HEK293T (cell line): ENCODE measurements around the gene ZNF782.
"Not testable (repeated sequence)": the region's sequence is repeated elsewhere in the genome, so short reads cannot be mapped to it uniquely, and the experiment has no call there.

Experiments
- CTCF ChIA-PET: fragments of 350-600 bp; formaldehyde crosslinking; extraction: SDS; loops from one replicate; lab custom pipeline; 2021; ENCODE audit warnings: antibody characterized with exemption, inconsistent platforms; lab: Yijun Ruan, JAX
- POLR2A ChIA-PET: fragments of 350-600 bp; formaldehyde crosslinking; extraction: SDS; loops from one replicate; lab custom pipeline; 2020; ENCODE audit warnings: antibody characterized with exemption, inconsistent platforms; lab: Yijun Ruan, JAX
- DNase-seq: peaks from one replicate; pipeline ENCODE4 v3.0.0; 2012; ENCODE audit warnings: mixed read lengths; ENCODE audit errors: extremely low spot score
- ARNT ChIP-seq: fragments of 450-650 bp; IDR thresholded peaks from 2 replicates; pipeline ENCODE4 v1.6.1; 2017; ENCODE audit warnings: mild to moderate bottlenecking
- BHLHE40 ChIP-seq: fragments of 450-650 bp; IDR thresholded peaks from 2 replicates; pipeline ENCODE4 v1.6.1; 2016; ENCODE audit warnings: mild to moderate bottlenecking, moderate library complexity, borderline replicate concordance
- CTBP1 ChIP-seq: fragments of 450-650 bp; IDR thresholded peaks from 2 replicates; pipeline ENCODE4 v1.6.1; 2016; ENCODE audit warnings: borderline replicate concordance
- ELF4 ChIP-seq: fragments of 450-650 bp; IDR thresholded peaks from 2 replicates; pipeline ENCODE4 v1.6.1; 2017; ENCODE audit warnings: antibody characterized with exemption
- FOXA1 ChIP-seq: fragments of 450-650 bp; IDR thresholded peaks from 2 replicates; pipeline ENCODE4 v1.6.1; 2016; ENCODE audit warnings: mild to moderate bottlenecking
- FOXK2 ChIP-seq: fragments of 450-650 bp; IDR thresholded peaks from 2 replicates; pipeline ENCODE4 v1.6.1; 2016; ENCODE audit warnings: mild to moderate bottlenecking
- FOXM1 ChIP-seq: fragments of 450-650 bp; IDR thresholded peaks from 2 replicates; pipeline ENCODE4 v1.6.1; 2017; ENCODE audit warnings: mild to moderate bottlenecking, borderline replicate concordance
- HDGF ChIP-seq: fragments of 450-650 bp; IDR thresholded peaks from 2 replicates; pipeline ENCODE4 v1.6.1; 2017; ENCODE audit warnings: antibody characterized with exemption, borderline replicate concordance
- L3MBTL2 ChIP-seq: fragments of 450-650 bp; conservative IDR thresholded peaks from 2 replicates; pipeline ENCODE4 v1.6.1; 2016; ENCODE audit warnings: mild to moderate bottlenecking
- LEF1 ChIP-seq: fragments of 450-650 bp; IDR thresholded peaks from 2 replicates; pipeline ENCODE4 v1.6.1; 2017; ENCODE audit warnings: mild to moderate bottlenecking, borderline replicate concordance
- NFRKB ChIP-seq: fragments of 450-650 bp; IDR thresholded peaks from 2 replicates; pipeline ENCODE4 v1.6.1; 2016; ENCODE audit warnings: mild to moderate bottlenecking, moderate library complexity
- SP1 ChIP-seq: fragments of 450-650 bp; IDR thresholded peaks from 2 replicates; pipeline ENCODE4 v1.6.1; 2017
- SUZ12 ChIP-seq: fragments of 450-650 bp; IDR thresholded peaks from 2 replicates; pipeline ENCODE4 v1.6.1; 2016; ENCODE audit warnings: mild to moderate bottlenecking
- TARDBP ChIP-seq: fragments of 450-650 bp; IDR thresholded peaks from 2 replicates; pipeline ENCODE4 v1.6.1; 2016
- ZNF384 ChIP-seq: fragments of 450-650 bp; IDR thresholded peaks from 2 replicates; pipeline ENCODE4 v1.6.1; 2016
- TF ChIP-seq, protein P1 (sequence below): fragments of 450-650 bp; IDR thresholded peaks from 2 replicates; pipeline ENCODE4 v1.6.1; 2016

Gene ZNF782

DNA sequence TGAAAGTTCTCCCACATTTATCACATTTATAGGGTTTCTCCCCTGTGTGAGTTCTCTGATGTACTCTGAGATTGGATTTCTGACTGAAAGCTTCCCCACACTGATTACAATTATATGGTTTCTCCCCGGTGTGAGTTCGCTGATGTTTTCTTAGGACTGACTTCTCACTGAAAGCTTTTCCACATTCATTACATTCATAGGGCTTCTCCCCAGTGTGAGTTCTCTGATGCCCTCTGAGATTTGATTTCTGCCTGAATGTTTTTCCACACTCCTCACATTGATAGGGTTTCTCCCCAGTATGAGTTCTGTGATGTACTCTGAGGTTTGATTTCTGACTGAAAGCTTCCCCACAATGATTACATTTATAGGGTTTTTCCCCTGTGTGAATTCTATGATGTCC, 36.3 kb downstream of the ZNF782 start:
- no peak for DNase-seq
- ChIA-PET POLR2A (no interaction called here), CTCF (no interaction called here)
- TF ChIP-seq ARNT (no peak), L3MBTL2 (no peak), TARDBP (no peak), NFRKB (no peak), CTBP1 (no peak), FOXK2 (no peak), ZNF384 (no peak), SP1 (no peak), FOXA1 (no peak)

DNA sequence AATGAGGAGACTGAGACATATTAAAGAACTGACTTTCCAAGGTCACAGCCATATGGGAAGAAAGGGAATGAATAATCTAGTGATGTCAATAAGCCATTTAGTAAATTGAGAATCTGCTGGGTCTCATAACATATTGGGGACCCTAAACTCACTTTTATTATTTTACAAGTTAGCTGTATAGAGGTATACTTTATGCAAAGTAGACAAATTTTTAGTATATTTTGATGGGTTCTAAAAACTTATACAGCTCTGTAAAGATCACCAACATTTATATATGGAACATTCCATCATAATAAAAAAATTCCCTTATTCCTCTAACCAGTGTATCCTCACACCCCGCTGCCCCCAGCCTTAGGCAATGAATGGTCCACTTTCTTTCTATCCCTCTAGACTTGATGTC, 40.7 kb downstream of the ZNF782 start:
- ChIA-PET CTCF (no interaction called here), POLR2A (no interaction called here)
- DNase-seq = no peak
- TF ChIP-seq SP1 (no peak), LEF1 (no peak), ARNT (no peak), ZNF384 (no peak), TARDBP (no peak), ELF4 (no peak), NFRKB (no peak), FOXM1 (no peak), FOXA1 (no peak), CTBP1 (no peak), FOXK2 (no peak), L3MBTL2 (no peak), BHLHE40 (no peak), SUZ12 (no peak), HDGF (no peak)
- TF ChIP-seq, protein P1, sequence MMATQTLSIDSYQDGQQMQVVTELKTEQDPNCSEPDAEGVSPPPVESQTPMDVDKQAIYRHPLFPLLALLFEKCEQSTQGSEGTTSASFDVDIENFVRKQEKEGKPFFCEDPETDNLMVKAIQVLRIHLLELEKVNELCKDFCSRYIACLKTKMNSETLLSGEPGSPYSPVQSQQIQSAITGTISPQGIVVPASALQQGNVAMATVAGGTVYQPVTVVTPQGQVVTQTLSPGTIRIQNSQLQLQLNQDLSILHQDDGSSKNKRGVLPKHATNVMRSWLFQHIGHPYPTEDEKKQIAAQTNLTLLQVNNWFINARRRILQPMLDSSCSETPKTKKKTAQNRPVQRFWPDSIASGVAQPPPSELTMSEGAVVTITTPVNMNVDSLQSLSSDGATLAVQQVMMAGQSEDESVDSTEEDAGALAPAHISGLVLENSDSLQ = no peak

DNA sequence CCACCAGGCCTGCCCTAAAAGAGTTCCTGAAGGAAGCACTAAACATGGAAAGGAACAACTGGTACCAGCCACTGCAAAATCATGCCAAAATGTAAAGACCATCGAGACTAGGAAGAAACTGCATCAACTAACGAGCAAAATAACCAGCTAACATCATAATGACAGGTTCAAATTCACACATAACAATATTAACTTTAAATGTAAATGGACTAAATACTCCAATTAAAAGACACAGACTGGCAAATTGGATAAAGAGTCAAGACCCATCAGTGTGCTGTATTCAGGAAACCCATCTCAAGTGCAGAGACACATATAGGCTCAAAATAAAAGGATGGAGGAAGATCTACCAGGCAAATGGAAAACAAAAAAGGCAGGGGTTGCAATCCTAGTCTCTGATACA, 55.4 kb downstream of the ZNF782 start:
- POLR2A ChIA-PET, CTCF ChIA-PET: not testable (repeated sequence)

DNA sequence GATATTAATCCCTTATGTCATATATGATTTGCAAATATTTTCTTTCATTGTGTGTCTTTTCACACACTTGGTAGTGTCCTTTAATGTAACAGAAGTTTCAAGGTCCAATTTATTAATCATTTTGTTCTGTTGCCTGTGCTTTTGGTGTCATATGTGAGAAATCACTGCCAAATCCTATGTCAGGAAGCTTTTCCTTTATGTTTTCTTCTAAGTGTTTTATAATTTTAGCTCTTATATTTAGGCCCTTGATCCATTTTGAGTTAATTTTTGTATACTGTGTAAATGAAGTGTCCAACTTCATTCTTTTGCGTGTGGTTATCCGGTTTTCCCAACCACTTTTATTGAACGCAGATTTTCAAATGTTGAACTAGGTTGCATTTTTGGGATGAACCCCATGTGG, 70.3 kb downstream of the ZNF782 start:
- TF ChIP-seq ARNT = no peak
- TF ChIP-seq FOXM1 = no peak
- TF ChIP-seq ELF4 = no peak
- no peak for TF ChIP-seq L3MBTL2
- no peak for TF ChIP-seq TARDBP
- TF ChIP-seq, protein P1 = no peak
- TF ChIP-seq SUZ12 = no peak
- TF ChIP-seq HDGF = no peak
- TF ChIP-seq CTBP1 = no peak
- TF ChIP-seq BHLHE40 = no peak
- TF ChIP-seq FOXA1 = no peak
- no peak for TF ChIP-seq SP1
- TF ChIP-seq FOXK2 = no peak
- TF ChIP-seq LEF1 = no peak
- no peak for TF ChIP-seq NFRKB
- no peak for TF ChIP-seq ZNF384
- ChIA-PET CTCF (no interaction called here), POLR2A (no interaction called here)
- DNase-seq = no peak

More for the DNA sequence above, 55.4 kb downstream of the ZNF782 start:
- DNase-seq = not testable (repeated sequence)

DNA sequence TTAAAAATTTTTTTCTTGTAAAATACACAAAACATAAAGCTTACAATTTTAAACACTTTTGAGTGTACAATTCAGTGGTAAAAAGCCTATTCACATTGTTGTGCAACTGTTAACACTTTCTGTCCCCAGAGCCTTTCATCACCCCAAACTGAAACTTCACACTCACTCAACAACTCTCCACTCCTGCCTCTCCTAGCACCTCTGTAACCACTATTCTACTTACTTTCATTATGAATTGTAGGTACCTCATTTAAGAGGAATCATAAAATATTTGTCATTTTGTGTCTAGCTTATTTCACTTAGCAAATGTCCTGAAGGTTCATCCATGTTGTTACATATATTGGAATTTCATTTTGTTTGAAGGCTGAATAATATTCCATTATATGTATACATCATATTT, 72.1 kb downstream of the ZNF782 start:
- no peak for TF ChIP-seq HDGF
- TF ChIP-seq TARDBP = no peak
- no peak for TF ChIP-seq CTBP1
- no peak for TF ChIP-seq ARNT
- no peak for TF ChIP-seq SP1
- TF ChIP-seq, protein P1 = no peak
- TF ChIP-seq LEF1 = no peak
- no peak for TF ChIP-seq ZNF384
- TF ChIP-seq BHLHE40 = no peak
- no peak for TF ChIP-seq FOXK2
- CTCF ChIA-PET = no interaction called here
- POLR2A ChIA-PET = no interaction called here
- DNase-seq = no peak

DNA sequence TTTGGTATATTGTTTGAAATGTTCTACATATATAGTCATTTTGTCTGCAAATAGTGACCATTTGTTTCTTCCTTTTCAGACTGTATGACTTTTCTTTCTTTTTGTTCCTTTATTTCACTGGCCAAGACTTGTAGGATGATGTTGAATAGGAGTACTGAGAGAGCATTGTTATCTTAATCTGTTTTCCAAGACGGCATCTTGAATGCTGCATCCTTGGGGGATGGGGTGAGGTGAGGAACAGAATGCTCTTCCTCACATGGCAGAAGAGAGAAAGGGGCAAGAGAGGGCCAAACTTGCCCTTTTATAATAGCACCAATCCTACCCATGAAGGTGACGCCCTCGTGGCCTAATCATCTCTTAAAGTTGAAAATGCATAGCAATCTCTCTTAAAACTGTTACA, 72.8 kb downstream of the ZNF782 start:
- TF ChIP-seq ELF4 = no peak
- no peak for DNase-seq
- POLR2A ChIA-PET = no interaction called here
- CTCF ChIA-PET = no interaction called here

DNA sequence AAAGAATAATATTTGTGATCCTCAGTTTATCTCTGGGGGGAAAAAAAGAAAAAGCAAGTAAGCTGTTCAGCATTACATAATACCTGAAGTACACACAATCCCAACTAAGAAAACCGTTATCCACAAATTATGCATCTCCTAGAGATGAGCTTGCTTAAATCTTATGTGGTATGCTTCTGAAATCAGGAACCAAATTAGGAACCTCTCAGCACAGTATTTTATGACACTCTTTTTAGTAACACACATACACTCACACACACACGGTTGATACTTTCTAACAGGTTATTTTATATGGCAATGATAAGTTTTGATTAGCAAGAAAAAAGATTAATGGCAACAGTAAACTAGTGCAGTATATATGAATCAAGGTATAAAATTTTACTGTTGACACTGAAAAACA, 75.2 kb downstream of the ZNF782 start:
- CTCF ChIA-PET = no interaction called here
- TF ChIP-seq FOXK2 = no peak
- no peak for DNase-seq
- POLR2A ChIA-PET = interaction anchor here (1.0 kb wide), 1 partner anchor 75 kb away, joined by 3 read pairs; the partner anchor contains the start of gene ZNF782
